Measurements from ENCODE around the gene KLC4. TPM values are rescaled to one million over a fixed set of nuclear protein-coding genes. Genes with fewer than 3 reads are reported as not detected.

KLC4 gene
- total RNA-seq, 1 donor = 17.7 TPM

DNA sequence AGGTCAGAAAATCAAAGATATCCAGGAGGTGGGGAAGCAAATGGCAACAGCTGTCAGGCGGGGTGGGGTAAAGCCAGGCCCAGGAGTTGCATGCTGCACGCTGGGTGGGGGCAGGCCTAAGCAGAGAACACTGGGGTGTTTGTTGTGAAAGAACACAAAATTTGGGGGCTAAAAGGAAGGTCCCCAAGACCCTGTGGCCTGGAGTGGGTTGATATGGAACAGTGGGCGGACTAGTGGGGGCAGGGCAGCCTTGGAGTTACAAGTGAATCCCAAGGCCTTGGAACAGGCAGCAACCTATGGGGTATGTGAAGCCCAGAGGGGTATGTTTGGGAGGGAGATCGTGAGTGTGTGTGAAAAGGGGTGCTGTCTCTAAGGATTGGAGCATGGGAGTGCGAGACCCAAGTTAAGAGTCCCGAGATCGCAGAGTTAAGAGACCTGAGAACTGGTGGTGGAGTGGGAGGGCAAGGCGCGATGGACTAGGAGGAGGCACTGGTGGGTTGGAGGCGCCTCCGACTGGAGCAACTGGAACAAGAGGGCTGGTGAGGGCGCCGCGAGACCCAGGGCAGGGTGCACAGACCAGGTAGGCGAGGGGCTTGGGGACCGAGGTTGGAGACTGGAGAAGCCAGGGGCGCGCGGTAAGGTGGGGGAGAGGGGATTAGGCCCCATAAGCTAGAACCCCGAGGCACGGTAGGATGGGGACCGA is 6.4 kb upstream of the KLC4 start:
- peak; percentile 79 for DNase-seq (ENCODE audit: insufficient read length, low spot score, missing footprints)
- H3K79me2 ChIP-seq (ENCODE audit: insufficient read depth, low read length) = peaks cover 42% of the 10 kb centered on the region
- peak overlapping the region; percentile 73 for H2AFZ ChIP-seq (ENCODE audit: low read length)
- peak overlapping the region; percentile 78 for H3K4me3 ChIP-seq (ENCODE audit: insufficient read depth, low read length)
- H3K4me2 ChIP-seq (ENCODE audit: insufficient read depth, low read length) = peak overlapping the region; percentile 97
- H3K9me3 ChIP-seq (ENCODE audit: low read depth, low read length) = no peaks in the 10 kb centered on the region
- H3K4me1 ChIP-seq (ENCODE audit: insufficient read depth, low read length) = peaks cover 24% of the 10 kb centered on the region
- H3K27ac ChIP-seq (ENCODE audit: low read depth, low read length) = peak overlapping the region; percentile 92
- H3K36me3 ChIP-seq (ENCODE audit: insufficient read depth, low read length) = peaks cover 34% of the 10 kb centered on the region
- TF ChIP-seq, protein P1, sequence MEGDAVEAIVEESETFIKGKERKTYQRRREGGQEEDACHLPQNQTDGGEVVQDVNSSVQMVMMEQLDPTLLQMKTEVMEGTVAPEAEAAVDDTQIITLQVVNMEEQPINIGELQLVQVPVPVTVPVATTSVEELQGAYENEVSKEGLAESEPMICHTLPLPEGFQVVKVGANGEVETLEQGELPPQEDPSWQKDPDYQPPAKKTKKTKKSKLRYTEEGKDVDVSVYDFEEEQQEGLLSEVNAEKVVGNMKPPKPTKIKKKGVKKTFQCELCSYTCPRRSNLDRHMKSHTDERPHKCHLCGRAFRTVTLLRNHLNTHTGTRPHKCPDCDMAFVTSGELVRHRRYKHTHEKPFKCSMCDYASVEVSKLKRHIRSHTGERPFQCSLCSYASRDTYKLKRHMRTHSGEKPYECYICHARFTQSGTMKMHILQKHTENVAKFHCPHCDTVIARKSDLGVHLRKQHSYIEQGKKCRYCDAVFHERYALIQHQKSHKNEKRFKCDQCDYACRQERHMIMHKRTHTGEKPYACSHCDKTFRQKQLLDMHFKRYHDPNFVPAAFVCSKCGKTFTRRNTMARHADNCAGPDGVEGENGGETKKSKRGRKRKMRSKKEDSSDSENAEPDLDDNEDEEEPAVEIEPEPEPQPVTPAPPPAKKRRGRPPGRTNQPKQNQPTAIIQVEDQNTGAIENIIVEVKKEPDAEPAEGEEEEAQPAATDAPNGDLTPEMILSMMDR (IDR thresholded peaks at IDR 0.05; ENCODE audit: extremely low read depth, low read depth, low read length) = no peak
- H3K27me3 ChIP-seq (ENCODE audit: insufficient read depth, low read length) = no peaks in the 10 kb centered on the region
- H4K20me1 ChIP-seq (ENCODE audit: insufficient read depth, low read length) = no peaks in the 10 kb centered on the region

DNA sequence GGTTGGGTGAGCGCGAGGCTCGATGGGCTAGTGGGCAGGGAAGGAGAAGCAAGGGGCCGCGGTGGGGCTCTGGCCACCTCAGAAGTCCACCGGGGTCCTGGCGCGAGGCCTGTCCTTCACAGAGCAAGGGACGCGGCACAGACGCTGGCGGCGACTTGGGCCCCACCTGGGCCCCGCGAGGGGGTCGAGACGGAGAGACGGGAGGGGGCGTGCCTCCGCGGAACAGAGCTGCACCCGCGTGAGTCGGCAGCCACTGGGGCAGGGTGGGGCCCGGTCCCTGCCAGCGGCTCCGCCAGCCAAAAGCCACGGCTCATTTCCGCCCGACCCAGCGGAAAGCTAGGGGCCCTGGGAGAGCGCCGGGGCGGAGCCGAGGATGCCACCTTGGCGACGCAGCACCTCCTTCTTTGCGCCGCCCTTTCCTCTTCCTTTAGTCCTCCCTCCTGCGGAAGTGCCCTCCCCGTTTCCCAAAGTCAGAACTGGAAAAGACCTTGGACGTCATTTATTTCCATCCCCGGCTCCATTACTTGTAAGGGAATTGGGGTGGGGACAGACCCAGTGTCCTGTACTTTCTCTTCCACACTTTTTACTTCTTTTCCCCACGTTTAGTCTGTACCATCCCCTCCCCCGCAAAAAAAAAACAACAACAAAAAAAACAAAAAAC is 5.8 kb upstream of the KLC4 start, which contains the start of gene CUL7:
Gene CUL7 (minus strand): TSS at position 307 of the 661 bp plus-strand sequence. CDS start 1,063 bp downstream, outside the sequence.
- TF ChIP-seq, protein P1 (IDR thresholded peaks at IDR 0.05; ENCODE audit: extremely low read depth, low read depth, low read length) = no peak
- Histone ChIP-seq H3K4me2 (ENCODE audit: insufficient read depth, low read length) (peak within 1 kb of the TSS; percentile 97), H3K27me3 (ENCODE audit: insufficient read depth, low read length) (no peaks in the 10 kb centered on the region), H3K36me3 (ENCODE audit: insufficient read depth, low read length) (peaks cover 28% of the 10 kb centered on the region), H3K79me2 (ENCODE audit: insufficient read depth, low read length) (peaks cover 48% of the 10 kb centered on the region), H2AFZ (ENCODE audit: low read length) (peak within 1 kb of the TSS; percentile 73), H3K4me3 (ENCODE audit: insufficient read depth, low read length) (peak within 1 kb of the TSS; percentile 78), H3K4me1 (ENCODE audit: insufficient read depth, low read length) (peaks cover 31% of the 10 kb centered on the region), H3K27ac (ENCODE audit: low read depth, low read length) (peak within 1 kb of the TSS; percentile 92), H3K9me3 (ENCODE audit: low read depth, low read length) (no peaks in the 10 kb centered on the region), H4K20me1 (ENCODE audit: insufficient read depth, low read length) (no peaks in the 10 kb centered on the region)
- DNase-seq (ENCODE audit: insufficient read length, low spot score, missing footprints) = peak; percentile 100

DNA sequence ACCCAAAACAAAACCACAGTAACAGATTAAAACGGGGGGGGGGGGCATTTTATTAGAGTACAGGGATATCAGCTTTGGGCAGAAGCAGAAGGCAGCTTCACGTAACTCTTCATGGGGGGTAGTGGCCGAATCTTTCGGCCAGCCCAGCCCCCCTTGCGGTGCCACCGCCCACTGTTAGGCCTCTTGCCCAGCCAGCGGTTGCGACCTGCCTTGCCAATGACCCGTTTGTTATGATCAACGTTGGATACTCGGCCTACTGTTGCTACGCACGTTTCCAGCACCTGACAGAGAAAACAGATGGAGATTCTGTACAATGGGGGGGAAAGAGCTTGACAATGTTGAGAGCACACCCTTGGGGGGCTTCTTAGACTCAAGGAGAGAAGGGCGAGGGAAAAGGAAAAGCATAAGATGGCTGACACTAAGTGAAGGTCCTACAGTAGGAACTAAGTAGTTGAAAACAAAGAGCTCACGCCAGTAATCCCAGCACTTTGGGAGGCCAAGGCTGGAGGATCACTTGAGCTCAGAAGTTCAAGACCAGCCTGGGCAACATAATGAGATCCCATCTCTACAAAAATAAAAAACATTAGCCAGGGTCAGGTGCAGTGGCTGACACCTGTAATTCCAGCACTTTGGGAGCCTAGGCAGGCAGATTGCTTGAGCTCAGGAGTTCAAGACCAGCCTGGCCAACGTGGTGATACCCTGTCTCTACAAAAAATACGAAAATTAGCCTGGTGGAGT is 5.1 kb upstream of the KLC4 start:
- peak; percentile 64 for DNase-seq (ENCODE audit: insufficient read length, low spot score, missing footprints)
- Histone ChIP-seq H3K79me2 (ENCODE audit: insufficient read depth, low read length) (peaks cover 54% of the 10 kb centered on the region), H3K4me3 (ENCODE audit: insufficient read depth, low read length) (peak overlapping the region; percentile 78), H3K27ac (ENCODE audit: low read depth, low read length) (peak overlapping the region; percentile 92), H3K4me2 (ENCODE audit: insufficient read depth, low read length) (peak overlapping the region; percentile 97), H3K4me1 (ENCODE audit: insufficient read depth, low read length) (peaks cover 34% of the 10 kb centered on the region), H2AFZ (ENCODE audit: low read length) (peak overlapping the region; percentile 33), H3K27me3 (ENCODE audit: insufficient read depth, low read length) (no peaks in the 10 kb centered on the region), H3K9me3 (ENCODE audit: low read depth, low read length) (no peaks in the 10 kb centered on the region), H4K20me1 (ENCODE audit: insufficient read depth, low read length) (no peaks in the 10 kb centered on the region), H3K36me3 (ENCODE audit: insufficient read depth, low read length) (peaks cover 22% of the 10 kb centered on the region)
- TF ChIP-seq, protein P1 (IDR thresholded peaks at IDR 0.05; ENCODE audit: extremely low read depth, low read depth, low read length) = no peak
